GM12878 (cell line): ENCODE data around the gene ZNF546.
"Not testable (repeated sequence)": the region's sequence is repeated elsewhere in the genome, so short reads cannot be mapped to it uniquely, and the experiment has no call there.

ENCODE experiments used
- KAT2A ChIP-seq: conservative IDR thresholded peaks from 2 replicates; pipeline ENCODE4 v1.6.1; 2011; ENCODE audit warnings: low read depth, low read length; ENCODE audit not compliant: control insufficient read depth
- NR2C2 ChIP-seq: IDR thresholded peaks from 2 replicates; pipeline ENCODE4 v1.6.1; 2011; ENCODE audit warnings: borderline replicate concordance, low read depth; ENCODE audit not compliant: control insufficient read depth, insufficient read length
- POLR2A ChIP-seq: IDR thresholded peaks from 2 replicates; pipeline ENCODE4 v1.6.1; 2011; ENCODE audit warnings: low read depth, mild to moderate bottlenecking, low read length
- SPI1 ChIP-seq: IDR thresholded peaks from 2 replicates; pipeline ENCODE4 v1.6.1; 2011; ENCODE audit warnings: low read depth, mild to moderate bottlenecking, low read length, moderate library complexity, borderline replicate concordance; ENCODE audit not compliant: insufficient read depth
- TCF7 ChIP-seq: IDR thresholded peaks from 2 replicates; pipeline ENCODE4 v1.6.1; 2014; ENCODE audit warnings: antibody characterized with exemption, borderline replicate concordance
- ZNF622 ChIP-seq: fragments of 450-650 bp; IDR thresholded peaks from 2 replicates; pipeline ENCODE4 v1.6.1; 2017; ENCODE audit warnings: mild to moderate bottlenecking, inconsistent platforms
- TF ChIP-seq, protein P1 (sequence below): IDR thresholded peaks from 2 replicates; pipeline ENCODE4 v1.6.1; 2012; ENCODE audit warnings: low read depth, low read length, improper control_type of control experiment
- TF ChIP-seq, protein P2 (sequence below): fragments of 450-650 bp; formaldehyde crosslinking; IDR thresholded peaks from 2 replicates; pipeline ENCODE4 v1.5.0; 2022; ENCODE audit warnings: mild to moderate bottlenecking, missing genetic modification characterization
- TF ChIP-seq, protein P3 (sequence below), 3 experiments: IDR thresholded peaks in 2 of 3; conservative IDR thresholded peaks in 1 of 3; 2 replicates each; pipeline ENCODE4 v1.5.1; 2011; ENCODE audit warnings: low read depth in 3 of 3, low read length in 3 of 3, mild to moderate bottlenecking in 3 of 3, control low read depth in 2 of 3, moderate library complexity in 2 of 3, inconsistent platforms in 1 of 3, mixed read lengths in 1 of 3; ENCODE audit not compliant: control insufficient read depth in 2 of 3, insufficient read depth in 1 of 3; ENCODE audit errors: extremely low read depth in 1 of 3
- TF ChIP-seq, protein P4 (sequence below): fragments of 450-650 bp; IDR thresholded peaks from 2 replicates; pipeline ENCODE4 v1.6.1; 2014; ENCODE audit warnings: mild to moderate bottlenecking

DNA sequence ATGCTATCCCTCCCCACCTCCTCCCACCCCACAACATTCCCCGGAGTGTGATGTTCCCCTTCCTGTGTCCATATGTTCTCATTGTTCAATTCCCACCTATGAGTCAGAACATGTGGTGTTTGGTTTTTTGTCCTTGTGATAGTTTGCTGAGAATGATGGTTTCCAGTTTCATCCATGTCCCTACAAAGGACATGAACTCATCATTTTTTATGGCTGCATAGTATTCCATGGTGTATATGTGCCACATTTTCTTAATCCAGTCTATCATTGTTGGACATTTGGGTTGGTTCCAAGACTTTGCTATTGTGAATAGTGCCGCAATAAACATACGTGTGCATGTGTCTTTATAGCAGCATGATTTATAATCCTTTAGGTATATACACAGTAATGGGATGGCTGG lies 41.2 kb downstream of the ZNF546 start:
- TF ChIP-seq KAT2A, SPI1, POLR2A, ZNF622, NR2C2, TCF7: not testable (repeated sequence)
- TF ChIP-seq, protein P1, sequence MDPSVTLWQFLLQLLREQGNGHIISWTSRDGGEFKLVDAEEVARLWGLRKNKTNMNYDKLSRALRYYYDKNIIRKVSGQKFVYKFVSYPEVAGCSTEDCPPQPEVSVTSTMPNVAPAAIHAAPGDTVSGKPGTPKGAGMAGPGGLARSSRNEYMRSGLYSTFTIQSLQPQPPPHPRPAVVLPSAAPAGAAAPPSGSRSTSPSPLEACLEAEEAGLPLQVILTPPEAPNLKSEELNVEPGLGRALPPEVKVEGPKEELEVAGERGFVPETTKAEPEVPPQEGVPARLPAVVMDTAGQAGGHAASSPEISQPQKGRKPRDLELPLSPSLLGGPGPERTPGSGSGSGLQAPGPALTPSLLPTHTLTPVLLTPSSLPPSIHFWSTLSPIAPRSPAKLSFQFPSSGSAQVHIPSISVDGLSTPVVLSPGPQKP, result not testable (repeated sequence)
- TF ChIP-seq, protein P2, sequence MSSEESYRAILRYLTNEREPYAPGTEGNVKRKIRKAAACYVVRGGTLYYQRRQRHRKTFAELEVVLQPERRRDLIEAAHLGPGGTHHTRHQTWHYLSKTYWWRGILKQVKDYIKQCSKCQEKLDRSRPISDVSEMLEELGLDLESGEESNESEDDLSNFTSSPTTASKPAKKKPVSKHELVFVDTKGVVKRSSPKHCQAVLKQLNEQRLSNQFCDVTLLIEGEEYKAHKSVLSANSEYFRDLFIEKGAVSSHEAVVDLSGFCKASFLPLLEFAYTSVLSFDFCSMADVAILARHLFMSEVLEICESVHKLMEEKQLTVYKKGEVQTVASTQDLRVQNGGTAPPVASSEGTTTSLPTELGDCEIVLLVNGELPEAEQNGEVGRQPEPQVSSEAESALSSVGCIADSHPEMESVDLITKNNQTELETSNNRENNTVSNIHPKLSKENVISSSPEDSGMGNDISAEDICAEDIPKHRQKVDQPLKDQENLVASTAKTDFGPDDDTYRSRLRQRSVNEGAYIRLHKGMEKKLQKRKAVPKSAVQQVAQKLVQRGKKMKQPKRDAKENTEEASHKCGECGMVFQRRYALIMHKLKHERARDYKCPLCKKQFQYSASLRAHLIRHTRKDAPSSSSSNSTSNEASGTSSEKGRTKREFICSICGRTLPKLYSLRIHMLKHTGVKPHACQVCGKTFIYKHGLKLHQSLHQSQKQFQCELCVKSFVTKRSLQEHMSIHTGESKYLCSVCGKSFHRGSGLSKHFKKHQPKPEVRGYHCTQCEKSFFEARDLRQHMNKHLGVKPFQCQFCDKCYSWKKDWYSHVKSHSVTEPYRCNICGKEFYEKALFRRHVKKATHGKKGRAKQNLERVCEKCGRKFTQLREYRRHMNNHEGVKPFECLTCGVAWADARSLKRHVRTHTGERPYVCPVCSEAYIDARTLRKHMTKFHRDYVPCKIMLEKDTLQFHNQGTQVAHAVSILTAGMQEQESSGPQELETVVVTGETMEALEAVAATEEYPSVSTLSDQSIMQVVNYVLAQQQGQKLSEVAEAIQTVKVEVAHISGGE, result not testable (repeated sequence)
- TF ChIP-seq, protein P3, sequence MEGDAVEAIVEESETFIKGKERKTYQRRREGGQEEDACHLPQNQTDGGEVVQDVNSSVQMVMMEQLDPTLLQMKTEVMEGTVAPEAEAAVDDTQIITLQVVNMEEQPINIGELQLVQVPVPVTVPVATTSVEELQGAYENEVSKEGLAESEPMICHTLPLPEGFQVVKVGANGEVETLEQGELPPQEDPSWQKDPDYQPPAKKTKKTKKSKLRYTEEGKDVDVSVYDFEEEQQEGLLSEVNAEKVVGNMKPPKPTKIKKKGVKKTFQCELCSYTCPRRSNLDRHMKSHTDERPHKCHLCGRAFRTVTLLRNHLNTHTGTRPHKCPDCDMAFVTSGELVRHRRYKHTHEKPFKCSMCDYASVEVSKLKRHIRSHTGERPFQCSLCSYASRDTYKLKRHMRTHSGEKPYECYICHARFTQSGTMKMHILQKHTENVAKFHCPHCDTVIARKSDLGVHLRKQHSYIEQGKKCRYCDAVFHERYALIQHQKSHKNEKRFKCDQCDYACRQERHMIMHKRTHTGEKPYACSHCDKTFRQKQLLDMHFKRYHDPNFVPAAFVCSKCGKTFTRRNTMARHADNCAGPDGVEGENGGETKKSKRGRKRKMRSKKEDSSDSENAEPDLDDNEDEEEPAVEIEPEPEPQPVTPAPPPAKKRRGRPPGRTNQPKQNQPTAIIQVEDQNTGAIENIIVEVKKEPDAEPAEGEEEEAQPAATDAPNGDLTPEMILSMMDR (IDR thresholded peaks at IDR 0.05 in 2 of 3, conservative IDR thresholded peaks at IDR 0.05 in 1 of 3; ENCODE audit: control insufficient read depth in 2 of 3, extremely low read depth in 1 of 3, insufficient read depth in 1 of 3, low read depth in 3 of 3, low read length in 3 of 3), result not testable (repeated sequence)
- TF ChIP-seq, protein P4, sequence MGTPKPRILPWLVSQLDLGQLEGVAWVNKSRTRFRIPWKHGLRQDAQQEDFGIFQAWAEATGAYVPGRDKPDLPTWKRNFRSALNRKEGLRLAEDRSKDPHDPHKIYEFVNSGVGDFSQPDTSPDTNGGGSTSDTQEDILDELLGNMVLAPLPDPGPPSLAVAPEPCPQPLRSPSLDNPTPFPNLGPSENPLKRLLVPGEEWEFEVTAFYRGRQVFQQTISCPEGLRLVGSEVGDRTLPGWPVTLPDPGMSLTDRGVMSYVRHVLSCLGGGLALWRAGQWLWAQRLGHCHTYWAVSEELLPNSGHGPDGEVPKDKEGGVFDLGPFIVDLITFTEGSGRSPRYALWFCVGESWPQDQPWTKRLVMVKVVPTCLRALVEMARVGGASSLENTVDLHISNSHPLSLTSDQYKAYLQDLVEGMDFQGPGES, result not testable (repeated sequence)
